ENCODE measurements around the gene ATP2B2. TPM values are rescaled to one million over a fixed set of nuclear protein-coding genes. Genes with fewer than 3 reads are reported as not detected.

ATP2B2 gene
- total RNA-seq, 1 donor from 2014 or later: 0.13 TPM

GRCh38 chr3:10419637-10420232 lies 85.7 kb downstream of the ATP2B2 start:
- H3K36me3 Mint-ChIP-seq (ENCODE audit: unreplicated experiment): no peaks in the 10 kb centered on the region
- H3K9me3 Mint-ChIP-seq (ENCODE audit: unreplicated experiment): no peaks in the 10 kb centered on the region
- no peaks in the 10 kb centered on the region for H3K4me1 Mint-ChIP-seq (ENCODE audit: unreplicated experiment)
- no peak for TF ChIP-seq CTCF (IDR thresholded peaks at IDR 0.05)
- DNase-seq (ENCODE audit: extremely low spot score, unreplicated experiment): no peak
- H3K4me3 Mint-ChIP-seq (ENCODE audit: unreplicated experiment): no peak overlapping the region
- no peak overlapping the region for H3K27ac Mint-ChIP-seq (ENCODE audit: unreplicated experiment)
- peaks cover 49% of the 10 kb centered on the region for H3K27me3 Mint-ChIP-seq (ENCODE audit: unreplicated experiment)

- no peak overlapping the region for H3K27ac Mint-ChIP-seq (ENCODE audit: unreplicated experiment)
- no peaks in the 10 kb centered on the region for H3K4me1 Mint-ChIP-seq (ENCODE audit: unreplicated experiment)
- peak; percentile 40 for TF ChIP-seq CTCF (IDR thresholded peaks at IDR 0.05)
- DNase-seq (ENCODE audit: extremely low spot score, unreplicated experiment): no peak
- H3K27me3 Mint-ChIP-seq (ENCODE audit: unreplicated experiment): peaks cover 47% of the 10 kb centered on the region
- no peak overlapping the region for H3K4me3 Mint-ChIP-seq (ENCODE audit: unreplicated experiment)
- H3K36me3 Mint-ChIP-seq (ENCODE audit: unreplicated experiment): no peaks in the 10 kb centered on the region
- no peaks in the 10 kb centered on the region for H3K9me3 Mint-ChIP-seq (ENCODE audit: unreplicated experiment)
Measured at GRCh38 chr3:10417847-10418246, 87.5 kb downstream of the ATP2B2 start.

- no peaks in the 10 kb centered on the region for H3K36me3 Mint-ChIP-seq (ENCODE audit: unreplicated experiment)
- H3K27ac Mint-ChIP-seq (ENCODE audit: unreplicated experiment): no peak overlapping the region
- no peaks in the 10 kb centered on the region for H3K4me1 Mint-ChIP-seq (ENCODE audit: unreplicated experiment)
- H3K4me3 Mint-ChIP-seq (ENCODE audit: unreplicated experiment): no peak overlapping the region
- no peak for TF ChIP-seq CTCF (IDR thresholded peaks at IDR 0.05)
- DNase-seq (ENCODE audit: extremely low spot score, unreplicated experiment): no peak
- H3K9me3 Mint-ChIP-seq (ENCODE audit: unreplicated experiment): no peaks in the 10 kb centered on the region
- peaks cover 36% of the 10 kb centered on the region for H3K27me3 Mint-ChIP-seq (ENCODE audit: unreplicated experiment)
Measured at GRCh38 chr3:10416730-10417300, 88.6 kb downstream of the ATP2B2 start.

GRCh38 chr3:10413041-10413440 lies 92.3 kb downstream of the ATP2B2 start:
- TF ChIP-seq CTCF (IDR thresholded peaks at IDR 0.05): no peak
- DNase-seq (ENCODE audit: extremely low spot score, unreplicated experiment): no peak
- H3K27ac Mint-ChIP-seq (ENCODE audit: unreplicated experiment): no peak overlapping the region
- H3K36me3 Mint-ChIP-seq (ENCODE audit: unreplicated experiment): no peaks in the 10 kb centered on the region
- H3K4me1 Mint-ChIP-seq (ENCODE audit: unreplicated experiment): no peaks in the 10 kb centered on the region
- H3K27me3 Mint-ChIP-seq (ENCODE audit: unreplicated experiment): peaks cover 33% of the 10 kb centered on the region
- no peaks in the 10 kb centered on the region for H3K9me3 Mint-ChIP-seq (ENCODE audit: unreplicated experiment)
- H3K4me3 Mint-ChIP-seq (ENCODE audit: unreplicated experiment): no peak overlapping the region

GRCh38 chr3:10411598-10412332 lies 93.6 kb downstream of the ATP2B2 start:
- Mint-ChIP-seq H3K9me3 (ENCODE audit: unreplicated experiment) (no peaks in the 10 kb centered on the region), H3K27me3 (ENCODE audit: unreplicated experiment) (peaks cover 28% of the 10 kb centered on the region), H3K36me3 (ENCODE audit: unreplicated experiment) (no peaks in the 10 kb centered on the region), H3K27ac (ENCODE audit: unreplicated experiment) (no peak overlapping the region), H3K4me1 (ENCODE audit: unreplicated experiment) (no peaks in the 10 kb centered on the region), H3K4me3 (ENCODE audit: unreplicated experiment) (no peak overlapping the region)
- TF ChIP-seq CTCF (IDR thresholded peaks at IDR 0.05): no peak
- no peak for DNase-seq (ENCODE audit: extremely low spot score, unreplicated experiment)
